ENCODE measurements around the gene SLC39A11. TPM values are rescaled to one million over a fixed set of nuclear protein-coding genes. Genes with fewer than 3 reads are reported as not detected.

Gene SLC39A11
- total RNA-seq, 1 experiment from 2014 or later = 15.8 TPM

- 0 out of 2 replicates have a peak, but pooled peaks cover 2% of the 10 kb centered on the region for H3K9me3 ChIP-seq (replicated peaks)
- H3K27me3 ChIP-seq (replicated peaks) = no peaks in the 10 kb centered on the region
- H3K27ac ChIP-seq = no peak overlapping the region
- H3K4me3 ChIP-seq = no peak overlapping the region
- no peaks in the 10 kb centered on the region; the same call in 1 of the 2 replicates for H3K4me1 ChIP-seq (replicated peaks)
- no peaks in the 10 kb centered on the region for H3K36me3 ChIP-seq
- no peak for DNase-seq (ENCODE audit: low read depth in 1 of 2, low spot score in 2 of 2)
These were observed 138.9 kb downstream of the SLC39A11 start for GRCh38 chr17:72953621-72954020.

GRCh38 chr17:72952641-72953315, 139.7 kb downstream of the SLC39A11 start:
- Histone ChIP-seq H3K36me3 (no peaks in the 10 kb centered on the region), H3K4me3 (no peak overlapping the region), H3K27me3 (replicated peaks) (no peaks in the 10 kb centered on the region), H3K9me3 (replicated peaks) (0 out of 2 replicates have a peak, but pooled peaks cover 2% of the 10 kb centered on the region), H3K4me1 (replicated peaks) (no peaks in the 10 kb centered on the region; the same call in 1 of the 2 replicates), H3K27ac (no peak overlapping the region)
- DNase-seq (ENCODE audit: low read depth in 1 of 2, low spot score in 2 of 2) = no peak

GRCh38 chr17:72952220-72952619, 140.3 kb downstream of the SLC39A11 start:
- Histone ChIP-seq H3K27ac (no peak overlapping the region), H3K36me3 (no peaks in the 10 kb centered on the region), H3K4me1 (replicated peaks) (no peaks in the 10 kb centered on the region; the same call in 1 of the 2 replicates), H3K9me3 (replicated peaks) (0 out of 2 replicates have a peak, but pooled peaks cover 2% of the 10 kb centered on the region), H3K27me3 (replicated peaks) (no peaks in the 10 kb centered on the region), H3K4me3 (no peak overlapping the region)
- no peak for DNase-seq (ENCODE audit: low read depth in 1 of 2, low spot score in 2 of 2)

- H3K4me1 ChIP-seq (replicated peaks) = no peaks in the 10 kb centered on the region; the same call in 1 of the 2 replicates
- DNase-seq (ENCODE audit: low read depth in 1 of 2, low spot score in 2 of 2) = no peak
- 0 out of 2 replicates have a peak, but pooled peaks cover 2% of the 10 kb centered on the region for H3K9me3 ChIP-seq (replicated peaks)
- H3K27ac ChIP-seq = no peak overlapping the region
- no peaks in the 10 kb centered on the region for H3K36me3 ChIP-seq
- H3K4me3 ChIP-seq = no peak overlapping the region
- no peaks in the 10 kb centered on the region for H3K27me3 ChIP-seq (replicated peaks)
These were observed 142.1 kb downstream of the SLC39A11 start for GRCh38 chr17:72950242-72950931.

- Histone ChIP-seq H3K4me3 (no peak overlapping the region), H3K27me3 (replicated peaks) (no peaks in the 10 kb centered on the region), H3K4me1 (replicated peaks) (no peaks in the 10 kb centered on the region; the same call in 1 of the 2 replicates)
These were observed 144.4 kb downstream of the SLC39A11 start for GRCh38 chr17:72948115-72948514.

GRCh38 chr17:72947475-72947874, 145.0 kb downstream of the SLC39A11 start:
- Histone ChIP-seq H3K27ac (no peak overlapping the region), H3K4me3 (no peak overlapping the region), H3K36me3 (no peaks in the 10 kb centered on the region; the same call in 1 of the 2 replicates), H3K27me3 (replicated peaks) (no peaks in the 10 kb centered on the region), H3K9me3 (replicated peaks) (no peaks in the 10 kb centered on the region), H3K4me1 (replicated peaks) (no peaks in the 10 kb centered on the region; the same call in 1 of the 2 replicates)
- no peak for DNase-seq (ENCODE audit: low read depth in 1 of 2, low spot score in 2 of 2)

More at GRCh38 chr17:72948115-72948514, 144.4 kb downstream of the SLC39A11 start:
- Histone ChIP-seq H3K36me3 (no peaks in the 10 kb centered on the region; the same call in 1 of the 2 replicates), H3K9me3 (replicated peaks) (no peaks in the 10 kb centered on the region), H3K27ac (no peak overlapping the region)
- DNase-seq (ENCODE audit: low read depth in 1 of 2, low spot score in 2 of 2) = no peak

- Histone ChIP-seq H3K4me3 (no peak overlapping the region), H3K36me3 (no peaks in the 10 kb centered on the region; the same call in 1 of the 2 replicates), H3K27ac (no peak overlapping the region), H3K9me3 (replicated peaks) (no peaks in the 10 kb centered on the region), H3K4me1 (replicated peaks) (no peaks in the 10 kb centered on the region; the same call in 1 of the 2 replicates), H3K27me3 (replicated peaks) (no peaks in the 10 kb centered on the region)
- DNase-seq (ENCODE audit: low read depth in 1 of 2, low spot score in 2 of 2) = no peak
These were observed 145.8 kb downstream of the SLC39A11 start for GRCh38 chr17:72946696-72947095.

GRCh38 chr17:72946156-72946555, 146.3 kb downstream of the SLC39A11 start:
- Histone ChIP-seq H3K4me3 (no peak overlapping the region), H3K27ac (no peak overlapping the region), H3K9me3 (replicated peaks) (no peaks in the 10 kb centered on the region), H3K27me3 (replicated peaks) (no peaks in the 10 kb centered on the region), H3K36me3 (no peaks in the 10 kb centered on the region; the same call in 1 of the 2 replicates), H3K4me1 (replicated peaks) (no peaks in the 10 kb centered on the region; the same call in 1 of the 2 replicates)
- DNase-seq (ENCODE audit: low read depth in 1 of 2, low spot score in 2 of 2) = no peak

- no peaks in the 10 kb centered on the region; the same call in 1 of the 2 replicates for H3K4me1 ChIP-seq (replicated peaks)
- H3K36me3 ChIP-seq = no peaks in the 10 kb centered on the region; the same call in 1 of the 2 replicates
- H3K27me3 ChIP-seq (replicated peaks) = no peaks in the 10 kb centered on the region
- DNase-seq (ENCODE audit: low read depth in 1 of 2, low spot score in 2 of 2) = no peak
- no peak overlapping the region for H3K27ac ChIP-seq
- H3K4me3 ChIP-seq = no peak overlapping the region
- H3K9me3 ChIP-seq (replicated peaks) = no peaks in the 10 kb centered on the region
These were observed 147.0 kb downstream of the SLC39A11 start for GRCh38 chr17:72945473-72945872.

- Histone ChIP-seq H3K27ac (no peak overlapping the region), H3K27me3 (replicated peaks) (no peaks in the 10 kb centered on the region), H3K9me3 (replicated peaks) (no peaks in the 10 kb centered on the region), H3K36me3 (no peaks in the 10 kb centered on the region; the same call in 1 of the 2 replicates), H3K4me1 (replicated peaks) (no peaks in the 10 kb centered on the region), H3K4me3 (no peak overlapping the region)
- DNase-seq (ENCODE audit: low read depth in 1 of 2, low spot score in 2 of 2) = no peak
These were observed 148.4 kb downstream of the SLC39A11 start for GRCh38 chr17:72943826-72944689.

GRCh38 chr17:72942579-72942978, 149.9 kb downstream of the SLC39A11 start:
- H3K36me3 ChIP-seq = no peaks in the 10 kb centered on the region; the same call in 1 of the 2 replicates
- H3K4me1 ChIP-seq (replicated peaks) = no peaks in the 10 kb centered on the region
- H3K4me3 ChIP-seq = no peak overlapping the region
- 0 out of 2 replicates have a peak, but pooled peaks cover 5% of the 10 kb centered on the region for H3K9me3 ChIP-seq (replicated peaks)
- H3K27ac ChIP-seq = no peak overlapping the region
- no peaks in the 10 kb centered on the region for H3K27me3 ChIP-seq (replicated peaks)
- no peak for DNase-seq (ENCODE audit: low read depth in 1 of 2, low spot score in 2 of 2)

- Histone ChIP-seq H3K4me3 (no peak overlapping the region), H3K36me3 (no peaks in the 10 kb centered on the region; the same call in 1 of the 2 replicates), H3K4me1 (replicated peaks) (peaks cover 3% of the 10 kb centered on the region; the same call in 1 of the 2 replicates), H3K27me3 (replicated peaks) (no peaks in the 10 kb centered on the region), H3K9me3 (replicated peaks) (0 out of 2 replicates have a peak, but pooled peaks cover 5% of the 10 kb centered on the region), H3K27ac (no peak overlapping the region)
- DNase-seq (ENCODE audit: low read depth in 1 of 2, low spot score in 2 of 2) = no peak
These were observed 152.0 kb downstream of the SLC39A11 start for GRCh38 chr17:72940496-72940895.

GRCh38 chr17:72938482-72938881, 154.0 kb downstream of the SLC39A11 start:
- H3K27me3 ChIP-seq (replicated peaks) = no peaks in the 10 kb centered on the region
- no peak overlapping the region for H3K27ac ChIP-seq
- DNase-seq (ENCODE audit: low read depth in 1 of 2, low spot score in 2 of 2) = no peak
- no peak overlapping the region for H3K4me3 ChIP-seq
- H3K9me3 ChIP-seq (replicated peaks) = 0 out of 2 replicates have a peak, but pooled peaks cover 5% of the 10 kb centered on the region
- H3K4me1 ChIP-seq (replicated peaks) = peaks cover 3% of the 10 kb centered on the region; the same call in 1 of the 2 replicates
- H3K36me3 ChIP-seq = no peaks in the 10 kb centered on the region
